HG03439 (cell line): ENCODE data around the gene RBMS3.

Experiments used
- ATAC-seq: cut with Tn5 transposase; IDR thresholded peaks from one replicate; pipeline ENCODE4 v1.9.1; 2021; ENCODE audit warnings: mild to moderate bottlenecking, moderate library complexity; ENCODE audit not compliant: unreplicated experiment

RBMS3 gene

GRCh38 chr3:29426302-29427226, 145.7 kb downstream of the RBMS3 start:
- no peak for ATAC-seq

- ATAC-seq = no peak
Observed at GRCh38 chr3:29427266-29428103, 146.6 kb downstream of the RBMS3 start.

GRCh38 chr3:29429055-29429679, 148.3 kb downstream of the RBMS3 start:
- ATAC-seq = no peak

GRCh38 chr3:29430558-29430971, 149.7 kb downstream of the RBMS3 start:
- ATAC-seq = no peak

GRCh38 chr3:29436612-29437323, 155.9 kb downstream of the RBMS3 start:
- ATAC-seq = no peak

- ATAC-seq = no peak
Observed at GRCh38 chr3:29438580-29438979, 157.7 kb downstream of the RBMS3 start.

- no peak for ATAC-seq
Observed at GRCh38 chr3:29440413-29441305, 159.8 kb downstream of the RBMS3 start.

- no peak for ATAC-seq
Observed at GRCh38 chr3:29441422-29441821, 160.6 kb downstream of the RBMS3 start.

GRCh38 chr3:29447946-29448627, 167.2 kb downstream of the RBMS3 start:
- no peak for ATAC-seq

GRCh38 chr3:29451920-29452319, 171.0 kb downstream of the RBMS3 start:
- ATAC-seq = no peak

- no peak for ATAC-seq
Observed at GRCh38 chr3:29452934-29453283, 172.0 kb downstream of the RBMS3 start.

GRCh38 chr3:29453284-29454001, 172.6 kb downstream of the RBMS3 start:
- ATAC-seq = no peak

GRCh38 chr3:29454161-29454611, 173.3 kb downstream of the RBMS3 start:
- no peak for ATAC-seq

GRCh38 chr3:29456901-29457300, 176.0 kb downstream of the RBMS3 start:
- no peak for ATAC-seq

- no peak for ATAC-seq
Observed at GRCh38 chr3:29463304-29463703, 182.4 kb downstream of the RBMS3 start.

GRCh38 chr3:29465836-29466235, 185.0 kb downstream of the RBMS3 start:
- ATAC-seq = no peak

GRCh38 chr3:29466442-29466841, 185.6 kb downstream of the RBMS3 start:
- ATAC-seq = no peak

- ATAC-seq = no peak
Observed at GRCh38 chr3:29468187-29468586, 187.3 kb downstream of the RBMS3 start.
